ENCODE measurements around the gene ANKZF1.

The ANKZF1 gene

DNA sequence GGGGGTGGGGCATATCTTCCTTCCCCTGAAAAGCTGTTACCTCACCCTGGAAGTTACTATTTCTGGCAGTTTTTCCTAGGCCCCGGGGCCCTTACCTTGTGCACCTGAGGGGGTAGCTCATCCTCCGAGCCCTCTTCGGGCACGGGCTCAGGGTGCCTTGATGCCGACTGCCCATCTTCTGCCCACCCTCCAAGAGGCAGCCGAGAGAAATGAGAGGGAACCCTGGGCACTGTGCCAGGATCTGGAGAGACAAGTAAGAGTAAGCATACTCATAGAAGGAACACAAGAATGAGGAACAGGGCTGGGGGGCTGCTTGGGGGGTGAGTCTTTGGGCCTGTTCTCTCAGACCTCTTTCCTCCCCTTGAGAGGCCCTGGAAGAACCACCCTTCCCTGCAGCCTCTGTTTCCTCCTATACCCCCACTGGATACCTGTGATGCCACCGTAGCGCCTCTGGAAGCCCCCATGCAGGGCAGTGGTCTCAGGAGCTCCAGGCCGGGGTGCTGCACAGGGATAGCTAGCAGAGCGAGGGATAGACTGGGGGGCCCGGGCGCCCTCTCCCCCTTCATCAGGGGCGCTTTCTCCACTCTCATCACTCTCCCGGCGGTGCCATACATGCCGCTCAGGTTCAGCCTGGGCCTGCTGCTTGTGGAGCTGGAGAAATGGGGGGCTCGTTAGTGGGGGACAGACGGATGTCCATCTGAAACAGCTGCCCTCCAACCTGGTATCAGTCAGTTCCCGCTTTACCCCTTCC, 8.8 kb upstream of the ANKZF1 start:
- H3K9ac ChIP-seq = no peak overlapping the region
- H3K27me3 ChIP-seq (ENCODE audit: control insufficient read depth, insufficient read depth, low read length) = no peaks in the 10 kb centered on the region
- no peaks in the 10 kb centered on the region for H3K36me3 ChIP-seq (ENCODE audit: control insufficient read depth, insufficient read depth, low read length)
- TF ChIP-seq, protein P1, sequence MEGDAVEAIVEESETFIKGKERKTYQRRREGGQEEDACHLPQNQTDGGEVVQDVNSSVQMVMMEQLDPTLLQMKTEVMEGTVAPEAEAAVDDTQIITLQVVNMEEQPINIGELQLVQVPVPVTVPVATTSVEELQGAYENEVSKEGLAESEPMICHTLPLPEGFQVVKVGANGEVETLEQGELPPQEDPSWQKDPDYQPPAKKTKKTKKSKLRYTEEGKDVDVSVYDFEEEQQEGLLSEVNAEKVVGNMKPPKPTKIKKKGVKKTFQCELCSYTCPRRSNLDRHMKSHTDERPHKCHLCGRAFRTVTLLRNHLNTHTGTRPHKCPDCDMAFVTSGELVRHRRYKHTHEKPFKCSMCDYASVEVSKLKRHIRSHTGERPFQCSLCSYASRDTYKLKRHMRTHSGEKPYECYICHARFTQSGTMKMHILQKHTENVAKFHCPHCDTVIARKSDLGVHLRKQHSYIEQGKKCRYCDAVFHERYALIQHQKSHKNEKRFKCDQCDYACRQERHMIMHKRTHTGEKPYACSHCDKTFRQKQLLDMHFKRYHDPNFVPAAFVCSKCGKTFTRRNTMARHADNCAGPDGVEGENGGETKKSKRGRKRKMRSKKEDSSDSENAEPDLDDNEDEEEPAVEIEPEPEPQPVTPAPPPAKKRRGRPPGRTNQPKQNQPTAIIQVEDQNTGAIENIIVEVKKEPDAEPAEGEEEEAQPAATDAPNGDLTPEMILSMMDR (IDR thresholded peaks at IDR 0.05) = no peak
- no peak overlapping the region for H3K4me2 ChIP-seq (ENCODE audit: low read length)
- H3K9me3 ChIP-seq (ENCODE audit: control insufficient read depth, low read length) = no peaks in the 10 kb centered on the region
- H3K79me2 ChIP-seq = no peaks in the 10 kb centered on the region
- H3K4me3 ChIP-seq (ENCODE audit: low read depth, low read length) = no peak overlapping the region
- no peak overlapping the region for H3K27ac ChIP-seq
- H3K4me1 ChIP-seq = peaks cover 12% of the 10 kb centered on the region
- H2AFZ ChIP-seq = no peak overlapping the region

DNA sequence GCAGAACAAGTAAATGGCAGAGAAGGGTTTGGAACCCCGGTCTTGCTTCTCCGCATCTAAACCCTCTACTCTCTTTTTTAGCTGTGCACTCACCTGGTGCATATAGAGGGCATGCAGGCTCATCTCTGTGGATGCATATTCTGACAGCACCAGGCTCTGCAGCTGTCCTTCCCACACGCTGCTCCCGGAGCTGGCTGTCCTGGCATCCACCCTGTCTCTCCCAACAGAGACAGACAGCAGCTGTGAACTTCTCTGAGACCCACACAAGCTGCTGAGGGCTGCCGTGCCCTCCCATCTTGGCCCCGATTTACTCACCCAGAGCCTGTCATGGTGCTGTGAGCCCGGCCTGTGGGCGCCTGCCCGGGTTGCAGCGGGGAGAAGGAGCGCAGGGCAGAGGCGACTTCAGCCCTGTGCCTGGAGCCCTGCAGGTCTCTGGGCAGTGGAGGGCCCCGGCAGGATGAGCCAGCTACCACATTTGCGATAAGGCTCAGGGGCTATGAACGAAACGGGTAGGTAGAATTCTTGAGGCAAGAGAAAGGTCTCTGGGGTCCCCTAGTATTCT, 7.6 kb upstream of the ANKZF1 start:
- Histone ChIP-seq H2AFZ (no peak overlapping the region), H3K4me2 (ENCODE audit: low read length) (no peak overlapping the region), H3K9ac (no peak overlapping the region), H3K4me1 (peaks cover 12% of the 10 kb centered on the region), H3K4me3 (ENCODE audit: low read depth, low read length) (no peak overlapping the region), H3K27me3 (ENCODE audit: control insufficient read depth, insufficient read depth, low read length) (no peaks in the 10 kb centered on the region), H3K79me2 (no peaks in the 10 kb centered on the region), H3K27ac (no peak overlapping the region), H3K9me3 (ENCODE audit: control insufficient read depth, low read length) (no peaks in the 10 kb centered on the region), H3K36me3 (ENCODE audit: control insufficient read depth, insufficient read depth, low read length) (no peaks in the 10 kb centered on the region)
- TF ChIP-seq, protein P1 (IDR thresholded peaks at IDR 0.05) = no peak

- no peak overlapping the region for H3K9ac ChIP-seq
Measured at GRCh38 chr2:219223831-219224610, 5.6 kb upstream of the ANKZF1 start.

GRCh38 chr2:219225350-219225749, 4.3 kb upstream of the ANKZF1 start:
- no peaks in the 10 kb centered on the region for H3K27me3 ChIP-seq (ENCODE audit: control insufficient read depth, insufficient read depth, low read length)
- no peak overlapping the region for H3K4me2 ChIP-seq (ENCODE audit: low read length)
- TF ChIP-seq, protein P1 (IDR thresholded peaks at IDR 0.05) = no peak
- no peaks in the 10 kb centered on the region for H3K36me3 ChIP-seq (ENCODE audit: control insufficient read depth, insufficient read depth, low read length)
- peaks cover 13% of the 10 kb centered on the region for H3K79me2 ChIP-seq
- no peak overlapping the region for H3K4me3 ChIP-seq (ENCODE audit: low read depth, low read length)
- no peak overlapping the region for H2AFZ ChIP-seq
- H3K9me3 ChIP-seq (ENCODE audit: control insufficient read depth, low read length) = no peaks in the 10 kb centered on the region
- H3K27ac ChIP-seq = no peak overlapping the region
- H3K9ac ChIP-seq = no peak overlapping the region
- H3K4me1 ChIP-seq = peaks cover under 1% of the 10 kb centered on the region

More at GRCh38 chr2:219223831-219224610, 5.6 kb upstream of the ANKZF1 start:
- Histone ChIP-seq H3K79me2 (peaks cover 13% of the 10 kb centered on the region), H3K27ac (no peak overlapping the region), H3K27me3 (ENCODE audit: control insufficient read depth, insufficient read depth, low read length) (no peaks in the 10 kb centered on the region), H3K4me2 (ENCODE audit: low read length) (no peak overlapping the region), H3K36me3 (ENCODE audit: control insufficient read depth, insufficient read depth, low read length) (no peaks in the 10 kb centered on the region), H3K9me3 (ENCODE audit: control insufficient read depth, low read length) (no peaks in the 10 kb centered on the region), H3K4me3 (ENCODE audit: low read depth, low read length) (no peak overlapping the region), H2AFZ (no peak overlapping the region), H3K4me1 (peaks cover 8% of the 10 kb centered on the region)
- TF ChIP-seq, protein P1 (IDR thresholded peaks at IDR 0.05) = no peak

Measured in parathyroid adenoma (tissue), 2 donors.